Measurements from ENCODE around the gene DCTN3.

DNA sequence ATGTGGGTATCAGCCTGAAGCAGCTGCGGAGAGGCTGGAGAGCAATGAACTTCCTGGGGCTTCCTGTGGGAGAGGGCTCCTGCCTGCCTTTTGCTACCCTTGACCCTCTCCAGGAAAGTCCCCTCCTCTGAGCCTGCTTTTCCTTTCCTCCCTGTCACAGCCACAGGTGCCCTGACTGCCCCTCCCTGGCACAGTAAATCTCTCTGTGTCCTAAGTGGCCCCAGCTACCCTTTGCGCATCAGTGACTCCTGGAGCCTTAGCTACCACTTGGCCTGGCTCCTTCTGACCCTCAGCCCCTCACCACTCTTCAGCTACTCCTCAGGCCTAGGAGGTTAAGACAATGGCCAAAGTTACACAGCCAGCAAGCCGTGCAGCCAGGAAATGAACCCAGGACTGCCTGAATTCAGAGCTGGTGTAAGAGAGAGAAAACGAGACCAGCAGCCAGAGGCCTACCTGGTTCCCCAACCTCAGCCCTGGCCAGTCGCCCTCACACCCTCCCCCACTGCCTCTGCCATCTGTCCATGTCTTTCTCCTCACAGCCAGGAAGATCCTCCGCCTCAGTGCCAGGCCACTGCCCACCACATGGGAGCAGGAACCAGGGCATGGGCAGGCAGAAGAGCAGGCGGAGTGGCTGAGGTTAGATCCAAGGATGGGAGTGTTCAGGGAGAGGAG lies 49.4 kb downstream of the DCTN3 start:
- TF ChIP-seq EZH2phosphoT487 (IDR thresholded peaks at IDR 0.05; ENCODE audit: low read depth, severe bottlenecking, unreplicated experiment) (no peak), EZH2 (IDR thresholded peaks at IDR 0.05; ENCODE audit: borderline replicate concordance) (no peak), CTCF (IDR thresholded peaks at IDR 0.05; ENCODE audit: poor library complexity) (no peak)
